ENCODE measurements around the gene KIF5B. TPM values are rescaled to one million over a fixed set of nuclear protein-coding genes. Genes with fewer than 3 reads are reported as not detected.

KIF5B gene
- total and polyA plus RNA-seq, 9 of the 15 experiments (the other 6 are each of a cell fraction or from before 2014, with no cell fraction given) = 24.4 to 94.4 (median 68.9) TPM

DNA sequence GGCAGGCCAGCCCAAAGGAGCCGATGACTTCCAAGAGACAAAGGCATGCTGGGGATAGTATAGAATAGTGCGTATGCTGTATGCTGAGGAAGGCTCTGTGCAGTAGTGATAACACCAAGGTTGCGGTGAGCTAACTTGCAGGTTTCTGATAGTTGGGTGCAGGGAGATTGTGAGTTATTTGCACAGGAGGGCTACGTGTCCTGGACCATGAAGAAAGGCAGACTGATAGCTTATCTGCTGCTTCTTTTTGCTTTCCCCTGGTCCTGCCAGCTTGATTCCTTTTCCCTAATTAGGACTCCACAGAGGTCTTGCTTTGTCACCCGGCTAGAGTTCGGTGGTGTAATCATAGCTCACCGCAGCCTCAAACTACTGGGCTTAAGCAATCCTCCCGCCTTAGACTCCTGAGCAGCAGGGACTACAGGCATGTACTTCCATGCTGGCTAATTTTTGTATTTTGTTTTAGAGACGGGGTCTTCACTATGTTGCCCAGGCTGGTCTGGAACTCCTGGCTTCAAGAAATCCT lies 83.6 kb downstream of the KIF5B start (continued):
- TF ChIP-seq, protein P1, sequence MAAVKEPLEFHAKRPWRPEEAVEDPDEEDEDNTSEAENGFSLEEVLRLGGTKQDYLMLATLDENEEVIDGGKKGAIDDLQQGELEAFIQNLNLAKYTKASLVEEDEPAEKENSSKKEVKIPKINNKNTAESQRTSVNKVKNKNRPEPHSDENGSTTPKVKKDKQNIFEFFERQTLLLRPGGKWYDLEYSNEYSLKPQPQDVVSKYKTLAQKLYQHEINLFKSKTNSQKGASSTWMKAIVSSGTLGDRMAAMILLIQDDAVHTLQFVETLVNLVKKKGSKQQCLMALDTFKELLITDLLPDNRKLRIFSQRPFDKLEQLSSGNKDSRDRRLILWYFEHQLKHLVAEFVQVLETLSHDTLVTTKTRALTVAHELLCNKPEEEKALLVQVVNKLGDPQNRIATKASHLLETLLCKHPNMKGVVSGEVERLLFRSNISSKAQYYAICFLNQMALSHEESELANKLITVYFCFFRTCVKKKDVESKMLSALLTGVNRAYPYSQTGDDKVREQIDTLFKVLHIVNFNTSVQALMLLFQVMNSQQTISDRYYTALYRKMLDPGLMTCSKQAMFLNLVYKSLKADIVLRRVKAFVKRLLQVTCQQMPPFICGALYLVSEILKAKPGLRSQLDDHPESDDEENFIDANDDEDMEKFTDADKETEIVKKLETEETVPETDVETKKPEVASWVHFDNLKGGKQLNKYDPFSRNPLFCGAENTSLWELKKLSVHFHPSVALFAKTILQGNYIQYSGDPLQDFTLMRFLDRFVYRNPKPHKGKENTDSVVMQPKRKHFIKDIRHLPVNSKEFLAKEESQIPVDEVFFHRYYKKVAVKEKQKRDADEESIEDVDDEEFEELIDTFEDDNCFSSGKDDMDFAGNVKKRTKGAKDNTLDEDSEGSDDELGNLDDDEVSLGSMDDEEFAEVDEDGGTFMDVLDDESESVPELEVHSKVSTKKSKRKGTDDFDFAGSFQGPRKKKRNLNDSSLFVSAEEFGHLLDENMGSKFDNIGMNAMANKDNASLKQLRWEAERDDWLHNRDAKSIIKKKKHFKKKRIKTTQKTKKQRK (IDR thresholded peaks at IDR 0.05; ENCODE audit: borderline replicate concordance, low read depth, low read length) = no peak
- TF ChIP-seq, protein P2, sequence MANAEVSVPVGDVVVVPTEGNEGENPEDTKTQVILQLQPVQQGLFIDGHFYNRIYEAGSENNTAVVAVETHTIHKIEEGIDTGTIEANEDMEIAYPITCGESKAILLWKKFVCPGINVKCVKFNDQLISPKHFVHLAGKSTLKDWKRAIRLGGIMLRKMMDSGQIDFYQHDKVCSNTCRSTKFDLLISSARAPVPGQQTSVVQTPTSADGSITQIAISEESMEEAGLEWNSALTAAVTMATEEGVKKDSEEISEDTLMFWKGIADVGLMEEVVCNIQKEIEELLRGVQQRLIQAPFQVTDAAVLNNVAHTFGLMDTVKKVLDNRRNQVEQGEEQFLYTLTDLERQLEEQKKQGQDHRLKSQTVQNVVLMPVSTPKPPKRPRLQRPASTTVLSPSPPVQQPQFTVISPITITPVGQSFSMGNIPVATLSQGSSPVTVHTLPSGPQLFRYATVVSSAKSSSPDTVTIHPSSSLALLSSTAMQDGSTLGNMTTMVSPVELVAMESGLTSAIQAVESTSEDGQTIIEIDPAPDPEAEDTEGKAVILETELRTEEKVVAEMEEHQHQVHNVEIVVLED (CRISPR knock-in tag; IDR thresholded peaks at IDR 0.05) = no peak
- no peak for TF ChIP-seq ZNF717 (CRISPR knock-in tag; IDR thresholded peaks at IDR 0.05)
- TF ChIP-seq GATAD2A (IDR thresholded peaks at IDR 0.05) = peak; percentile 96
- TF ChIP-seq, protein P3, sequence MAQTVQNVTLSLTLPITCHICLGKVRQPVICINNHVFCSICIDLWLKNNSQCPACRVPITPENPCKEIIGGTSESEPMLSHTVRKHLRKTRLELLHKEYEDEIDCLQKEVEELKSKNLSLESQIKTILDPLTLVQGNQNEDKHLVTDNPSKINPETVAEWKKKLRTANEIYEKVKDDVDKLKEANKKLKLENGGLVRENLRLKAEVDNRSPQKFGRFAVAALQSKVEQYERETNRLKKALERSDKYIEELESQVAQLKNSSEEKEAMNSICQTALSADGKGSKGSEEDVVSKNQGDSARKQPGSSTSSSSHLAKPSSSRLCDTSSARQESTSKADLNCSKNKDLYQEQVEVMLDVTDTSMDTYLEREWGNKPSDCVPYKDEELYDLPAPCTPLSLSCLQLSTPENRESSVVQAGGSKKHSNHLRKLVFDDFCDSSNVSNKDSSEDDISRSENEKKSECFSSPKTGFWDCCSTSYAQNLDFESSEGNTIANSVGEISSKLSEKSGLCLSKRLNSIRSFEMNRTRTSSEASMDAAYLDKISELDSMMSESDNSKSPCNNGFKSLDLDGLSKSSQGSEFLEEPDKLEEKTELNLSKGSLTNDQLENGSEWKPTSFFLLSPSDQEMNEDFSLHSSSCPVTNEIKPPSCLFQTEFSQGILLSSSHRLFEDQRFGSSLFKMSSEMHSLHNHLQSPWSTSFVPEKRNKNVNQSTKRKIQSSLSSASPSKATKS (CRISPR knock-in tag; IDR thresholded peaks at IDR 0.05) = no peak
- no peak for TF ChIP-seq ZNF354B (CRISPR knock-in tag; IDR thresholded peaks at IDR 0.05)
- TF ChIP-seq, protein P4, sequence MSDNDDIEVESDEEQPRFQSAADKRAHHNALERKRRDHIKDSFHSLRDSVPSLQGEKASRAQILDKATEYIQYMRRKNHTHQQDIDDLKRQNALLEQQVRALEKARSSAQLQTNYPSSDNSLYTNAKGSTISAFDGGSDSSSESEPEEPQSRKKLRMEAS (CRISPR knock-in tag; IDR thresholded peaks at IDR 0.05) = peak; percentile 83
- TF ChIP-seq GTF2E2 (tag; IDR thresholded peaks at IDR 0.05) = no peak
- no peak for TF ChIP-seq KLF10 (CRISPR knock-in tag; IDR thresholded peaks at IDR 0.05)
- TF ChIP-seq, protein P5, sequence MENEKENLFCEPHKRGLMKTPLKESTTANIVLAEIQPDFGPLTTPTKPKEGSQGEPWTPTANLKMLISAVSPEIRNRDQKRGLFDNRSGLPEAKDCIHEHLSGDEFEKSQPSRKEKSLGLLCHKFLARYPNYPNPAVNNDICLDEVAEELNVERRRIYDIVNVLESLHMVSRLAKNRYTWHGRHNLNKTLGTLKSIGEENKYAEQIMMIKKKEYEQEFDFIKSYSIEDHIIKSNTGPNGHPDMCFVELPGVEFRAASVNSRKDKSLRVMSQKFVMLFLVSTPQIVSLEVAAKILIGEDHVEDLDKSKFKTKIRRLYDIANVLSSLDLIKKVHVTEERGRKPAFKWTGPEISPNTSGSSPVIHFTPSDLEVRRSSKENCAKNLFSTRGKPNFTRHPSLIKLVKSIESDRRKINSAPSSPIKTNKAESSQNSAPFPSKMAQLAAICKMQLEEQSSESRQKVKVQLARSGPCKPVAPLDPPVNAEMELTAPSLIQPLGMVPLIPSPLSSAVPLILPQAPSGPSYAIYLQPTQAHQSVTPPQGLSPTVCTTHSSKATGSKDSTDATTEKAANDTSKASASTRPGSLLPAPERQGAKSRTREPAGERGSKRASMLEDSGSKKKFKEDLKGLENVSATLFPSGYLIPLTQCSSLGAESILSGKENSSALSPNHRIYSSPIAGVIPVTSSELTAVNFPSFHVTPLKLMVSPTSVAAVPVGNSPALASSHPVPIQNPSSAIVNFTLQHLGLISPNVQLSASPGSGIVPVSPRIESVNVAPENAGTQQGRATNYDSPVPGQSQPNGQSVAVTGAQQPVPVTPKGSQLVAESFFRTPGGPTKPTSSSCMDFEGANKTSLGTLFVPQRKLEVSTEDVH (IDR thresholded peaks at IDR 0.05; ENCODE audit: low read depth, partially characterized antibody) = peak; percentile 69
- no peak for TF ChIP-seq KLF6 (CRISPR knock-in tag; IDR thresholded peaks at IDR 0.05; ENCODE audit: borderline replicate concordance)
- TF ChIP-seq PRMT5 (CRISPR knock-in tag; IDR thresholded peaks at IDR 0.05) = no peak
- no peak; the same call in 1 of the 2 replicates for TF ChIP-seq ZC3H11A (IDR thresholded peaks at IDR 0.05; ENCODE audit: low read depth, low read length)
- no peak for TF ChIP-seq LARP7 (IDR thresholded peaks at IDR 0.05)
- peak; percentile 77 for TF ChIP-seq BHLHE40 (IDR thresholded peaks at IDR 0.05; ENCODE audit: low read length)

All from K562 (cell line).